DOHH2 (cell line): ENCODE measurements around the gene FAM184A.

Experiments used
- H3F3A ChIP-seq: fragments of 200-600 bp; sonication (generic), shearing (Covaris generic); 2 replicates; pipeline ENCODE4 v1.6.0; 2016; ENCODE audit warnings: antibody characterized with exemption, mild to moderate bottlenecking; ENCODE audit not compliant: control insufficient read depth, insufficient read depth
- H3K27ac ChIP-seq: fragments of 200-600 bp; sonication (generic); 2 replicates; pipeline ENCODE4 v1.5.1; 2014; ENCODE audit warnings: low read depth, mild to moderate bottlenecking, low read length, moderate library complexity
- H3K27me3 ChIP-seq: fragments of 200-600 bp; sonication (generic); 2 replicates; pipeline ENCODE4 v1.6.1; 2014; ENCODE audit warnings: mild to moderate bottlenecking, low read length, mixed read lengths; ENCODE audit not compliant: control insufficient read depth
- H3K36me3 ChIP-seq: fragments of 200-600 bp; sonication (generic); 2 replicates; pipeline ENCODE4 v1.6.1; 2014; ENCODE audit warnings: mild to moderate bottlenecking, low read length, moderate library complexity, mixed read lengths; ENCODE audit not compliant: control insufficient read depth
- H3K4me1 ChIP-seq: fragments of 200-600 bp; sonication (generic); 2 replicates; pipeline ENCODE4 v1.6.1; 2014; ENCODE audit warnings: mild to moderate bottlenecking, low read length, mixed read lengths; ENCODE audit not compliant: control insufficient read depth
- H3K4me2 ChIP-seq: fragments of 200-600 bp; sonication (generic); 2 replicates; pipeline ENCODE4 v1.6.0; 2014; ENCODE audit warnings: mild to moderate bottlenecking, low read length, moderate library complexity
- H3K4me3 ChIP-seq: fragments of 200-600 bp; sonication (generic); 2 replicates; pipeline ENCODE4 v1.5.1; 2014; ENCODE audit warnings: mild to moderate bottlenecking, low read length, mixed read lengths
- H3K79me2 ChIP-seq: fragments of 200-600 bp; sonication (generic); 2 replicates; pipeline ENCODE4 v1.6.1; 2014; ENCODE audit warnings: mild to moderate bottlenecking, low read length, mixed read lengths; ENCODE audit not compliant: control insufficient read depth
- H3K9me2 ChIP-seq: fragments of 200-600 bp; sonication (generic); replicated peaks from 2 replicates; pipeline ENCODE4 v1.6.1; 2014; ENCODE audit warnings: mild to moderate bottlenecking, low read length, mixed read lengths; ENCODE audit not compliant: control insufficient read depth
- H3K9me3 ChIP-seq: fragments of 200-600 bp; sonication (generic); 2 replicates; pipeline ENCODE4 v1.6.1; 2014; ENCODE audit warnings: antibody characterized with exemption, low read length, mixed read lengths; ENCODE audit not compliant: control insufficient read depth, insufficient read depth
- H4K20me1 ChIP-seq: fragments of 200-600 bp; sonication (generic); 2 replicates; pipeline ENCODE4 v1.6.0; 2014; ENCODE audit warnings: low read depth, mild to moderate bottlenecking, antibody characterized with exemption, low read length, moderate library complexity; ENCODE audit not compliant: control insufficient read depth, insufficient read depth
- CTCF ChIP-seq: fragments of 200-600 bp; sonication (generic); IDR thresholded peaks from one replicate; pipeline ENCODE4 v1.5.1; 2014; ENCODE audit warnings: antibody characterized with exemption, mild to moderate bottlenecking, low read depth, low read length; ENCODE audit not compliant: poor library complexity, severe bottlenecking
- EZH2phosphoT487 ChIP-seq: fragments of 200-600 bp; sonication (generic); IDR thresholded peaks from 2 replicates; pipeline ENCODE4 v1.6.1; 2017; ENCODE audit warnings: borderline replicate concordance, mild to moderate bottlenecking, antibody characterized with exemption, low read length, moderate library complexity, mixed read lengths

FAM184A gene

GRCh38 chr6:118952683-118953082, 125.8 kb downstream of the FAM184A start:
- no peaks in the 10 kb centered on the region for H3K9me3 ChIP-seq
- H3K9me2 ChIP-seq, result no peaks in the 10 kb centered on the region
- no peaks in the 10 kb centered on the region for H3K79me2 ChIP-seq
- H3K4me2 ChIP-seq, result no peak overlapping the region
- H3K27ac ChIP-seq, result no peak overlapping the region
- H3K4me1 ChIP-seq, result no peaks in the 10 kb centered on the region
- no peaks in the 10 kb centered on the region for H3F3A ChIP-seq
- H4K20me1 ChIP-seq, result no peaks in the 10 kb centered on the region
- no peak overlapping the region for H3K4me3 ChIP-seq
- no peaks in the 10 kb centered on the region for H3K27me3 ChIP-seq
- TF ChIP-seq CTCF, result no peak
- no peak for TF ChIP-seq EZH2phosphoT487
- H3K36me3 ChIP-seq, result no peaks in the 10 kb centered on the region

- H3K4me1 ChIP-seq, result peaks cover 3% of the 10 kb centered on the region; the same call in 1 of the 2 replicates
- H3K27me3 ChIP-seq, result no peaks in the 10 kb centered on the region
- no peak overlapping the region for H3K27ac ChIP-seq
- no peaks in the 10 kb centered on the region for H3K36me3 ChIP-seq
- no peaks in the 10 kb centered on the region for H3K79me2 ChIP-seq
- H3F3A ChIP-seq, result no peaks in the 10 kb centered on the region
- H4K20me1 ChIP-seq, result no peaks in the 10 kb centered on the region
- no peaks in the 10 kb centered on the region for H3K9me3 ChIP-seq
- no peak overlapping the region for H3K4me3 ChIP-seq
- no peaks in the 10 kb centered on the region for H3K9me2 ChIP-seq
- TF ChIP-seq CTCF (no peak), EZH2phosphoT487 (no peak)
- H3K4me2 ChIP-seq, result no peak overlapping the region
These were observed 133.2 kb downstream of the FAM184A start for GRCh38 chr6:118945217-118945616.

DNA sequence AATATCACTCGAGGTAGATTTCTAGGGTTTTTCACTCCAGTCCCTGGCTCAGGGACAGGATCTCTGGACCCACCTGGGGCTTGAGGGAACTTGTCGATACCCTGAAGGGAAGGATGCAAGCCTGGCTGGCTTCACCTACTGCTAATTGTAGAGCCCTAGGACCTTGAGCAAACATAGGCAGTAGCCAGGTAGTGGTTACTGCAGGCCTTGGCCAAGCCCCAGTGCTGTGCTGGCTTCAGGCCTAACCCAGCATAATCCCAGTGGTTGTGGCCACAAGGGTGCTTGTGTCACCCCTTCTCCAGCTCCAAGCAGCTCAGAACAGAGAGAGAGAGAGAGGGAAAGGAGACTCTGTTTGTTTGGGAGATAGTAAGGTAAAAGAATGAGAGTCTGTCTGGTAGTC, 137.7 kb downstream of the FAM184A start:
- H3F3A ChIP-seq, result 0 out of 2 replicates have a peak, but pooled peaks cover under 1% of the 10 kb centered on the region
- H3K4me2 ChIP-seq, result no peak overlapping the region
- no peak for TF ChIP-seq EZH2phosphoT487
- TF ChIP-seq CTCF, result no peak
- H4K20me1 ChIP-seq, result no peaks in the 10 kb centered on the region
- H3K27ac ChIP-seq, result no peak overlapping the region
- peaks cover 22% of the 10 kb centered on the region for H3K79me2 ChIP-seq
- H3K4me1 ChIP-seq, result peaks cover 12% of the 10 kb centered on the region
- H3K9me3 ChIP-seq, result peaks cover 2% of the 10 kb centered on the region; the same call in 1 of the 2 replicates
- no peaks in the 10 kb centered on the region for H3K9me2 ChIP-seq
- no peak overlapping the region for H3K4me3 ChIP-seq
- no peaks in the 10 kb centered on the region for H3K36me3 ChIP-seq
- no peaks in the 10 kb centered on the region for H3K27me3 ChIP-seq

DNA sequence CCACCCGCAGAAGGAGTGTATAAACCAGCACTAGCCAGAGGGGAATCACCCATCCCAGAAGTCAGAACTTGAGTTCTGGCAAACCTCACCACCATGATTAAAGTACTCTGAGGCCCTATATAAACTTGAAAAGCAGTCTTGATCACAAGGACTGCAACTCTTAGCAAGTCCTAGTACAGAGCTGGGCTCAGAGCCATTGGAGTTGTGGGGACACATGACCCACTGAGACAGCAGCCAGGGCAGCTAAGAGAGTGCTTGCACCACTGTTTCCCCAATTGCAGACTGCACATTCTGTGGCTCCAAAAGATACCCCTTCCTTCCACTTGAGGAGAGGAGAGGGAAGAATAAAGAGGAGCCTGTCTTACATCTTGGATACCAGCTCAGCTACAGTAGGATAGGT, 138.8 kb downstream of the FAM184A start:
- Histone ChIP-seq H3K4me2 (no peak overlapping the region), H3K79me2 (peaks cover 28% of the 10 kb centered on the region), H3K36me3 (no peaks in the 10 kb centered on the region), H3K4me1 (peaks cover 16% of the 10 kb centered on the region), H3K9me3 (peaks cover 2% of the 10 kb centered on the region; the same call in 1 of the 2 replicates), H3K27ac (no peak overlapping the region), H3F3A (0 out of 2 replicates have a peak, but pooled peaks cover 5% of the 10 kb centered on the region), H3K9me2 (no peaks in the 10 kb centered on the region), H3K4me3 (no peak overlapping the region), H4K20me1 (no peaks in the 10 kb centered on the region), H3K27me3 (no peaks in the 10 kb centered on the region)
- no peak for TF ChIP-seq EZH2phosphoT487
- no peak for TF ChIP-seq CTCF
